ES-I3 (cell line): ENCODE measurements around the gene SLIT3.

Source experiments
- H3K36me3 ChIP-seq: 2 replicates; pipeline ENCODE4 v1.6.1; 2013; ENCODE audit warnings: mild to moderate bottlenecking, low read length, control low read depth, moderate library complexity; ENCODE audit not compliant: insufficient read depth
- H3K4me1 ChIP-seq: 2 replicates; pipeline ENCODE4 v1.6.1; 2013; ENCODE audit warnings: mild to moderate bottlenecking, control low read depth, low read length; ENCODE audit not compliant: insufficient read depth
- H3K9ac ChIP-seq: 2 replicates; pipeline ENCODE4 v1.6.1; 2013; ENCODE audit warnings: low read depth, mild to moderate bottlenecking, low read length, moderate library complexity
- H3K9me3 ChIP-seq: 2 replicates; pipeline ENCODE4 v1.6.1; 2013; ENCODE audit warnings: mild to moderate bottlenecking, low read length, moderate library complexity; ENCODE audit not compliant: control insufficient read depth, insufficient read depth

The SLIT3 gene

GRCh38 chr5:168683247-168683926 lies 617.6 kb downstream of the SLIT3 start:
- H3K36me3 ChIP-seq: no peaks in the 10 kb centered on the region
- H3K9ac ChIP-seq: no peak overlapping the region

GRCh38 chr5:168681556-168682183 lies 619.3 kb downstream of the SLIT3 start:
- Histone ChIP-seq H3K9ac (no peak overlapping the region), H3K4me1 (no peaks in the 10 kb centered on the region), H3K36me3 (no peaks in the 10 kb centered on the region), H3K9me3 (no peaks in the 10 kb centered on the region)

More at GRCh38 chr5:168683247-168683926, 617.6 kb downstream of the SLIT3 start:
- Histone ChIP-seq H3K9me3 (no peaks in the 10 kb centered on the region), H3K4me1 (no peaks in the 10 kb centered on the region)

- Histone ChIP-seq H3K9me3 (no peaks in the 10 kb centered on the region), H3K36me3 (no peaks in the 10 kb centered on the region), H3K4me1 (no peaks in the 10 kb centered on the region), H3K9ac (no peak overlapping the region)
These were observed 620.5 kb downstream of the SLIT3 start for GRCh38 chr5:168680395-168680794.

DNA sequence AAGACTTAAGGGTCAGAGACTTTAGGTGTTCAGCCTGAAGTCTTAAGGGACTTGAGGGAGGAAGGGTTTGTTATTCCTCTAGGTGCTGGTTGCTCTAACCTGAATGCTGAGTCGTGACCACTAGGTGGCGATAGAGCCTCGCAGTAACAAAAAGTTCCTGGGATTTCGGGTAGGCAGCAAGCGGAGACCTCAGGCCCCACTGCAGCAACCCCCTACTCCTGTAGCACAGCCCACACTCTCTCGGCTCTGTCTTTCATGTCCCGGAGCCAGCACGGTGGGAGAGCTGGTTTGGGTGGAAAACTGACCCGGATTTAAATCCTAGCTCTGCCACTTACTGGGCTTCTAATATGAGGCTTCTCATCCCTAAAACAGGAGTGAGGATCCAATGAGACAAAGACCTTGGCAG lies 621.4 kb downstream of the SLIT3 start:
- no peaks in the 10 kb centered on the region for H3K4me1 ChIP-seq
- no peaks in the 10 kb centered on the region for H3K9me3 ChIP-seq
- no peak overlapping the region for H3K9ac ChIP-seq
- H3K36me3 ChIP-seq: no peaks in the 10 kb centered on the region

DNA sequence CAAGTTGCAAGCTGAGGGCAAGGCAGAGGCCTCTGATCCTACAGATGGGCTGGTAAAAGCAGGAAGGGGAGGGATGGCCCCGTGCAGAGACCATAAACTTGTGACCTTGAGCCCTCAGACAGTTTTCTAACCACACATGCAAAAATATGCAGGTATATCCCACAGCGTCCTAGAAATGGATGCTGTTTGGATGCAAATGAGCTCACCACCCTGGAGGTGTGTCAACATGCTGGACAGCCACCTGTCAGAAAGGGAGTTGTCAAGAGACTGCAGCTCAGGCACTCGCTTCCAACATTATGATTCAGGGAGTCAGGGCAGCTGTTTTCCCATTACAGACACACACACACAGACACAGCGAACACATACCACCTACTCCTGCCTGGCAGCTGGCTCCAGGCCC lies 624.4 kb downstream of the SLIT3 start:
- no peak overlapping the region for H3K9ac ChIP-seq
- no peaks in the 10 kb centered on the region for H3K4me1 ChIP-seq
- no peaks in the 10 kb centered on the region for H3K36me3 ChIP-seq
- no peaks in the 10 kb centered on the region for H3K9me3 ChIP-seq

DNA sequence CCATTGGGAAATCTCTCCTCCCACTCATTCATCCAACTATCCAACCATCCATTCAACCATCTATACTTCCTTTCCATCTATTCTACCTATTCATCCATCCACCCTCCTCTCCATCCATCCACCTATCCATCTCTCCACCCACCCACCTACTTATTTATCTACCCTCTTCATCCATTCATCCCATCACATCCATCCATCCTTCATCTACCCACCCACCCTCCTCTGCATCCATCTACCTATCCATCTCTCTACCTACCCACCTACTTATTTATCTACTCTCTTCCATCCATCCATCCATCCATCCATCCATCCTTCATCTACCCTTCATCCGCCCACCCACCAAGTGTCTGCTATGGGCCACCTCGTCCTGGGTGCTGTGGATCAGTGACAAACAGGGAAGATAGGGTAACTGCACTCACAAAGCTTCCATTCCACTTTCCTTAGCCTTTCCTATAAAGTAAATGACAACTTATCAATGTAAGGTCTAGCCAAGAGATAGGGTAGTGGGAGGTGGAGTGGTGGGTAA lies 625.0 kb downstream of the SLIT3 start:
- Histone ChIP-seq H3K9me3 (no peaks in the 10 kb centered on the region), H3K4me1 (no peaks in the 10 kb centered on the region), H3K9ac (no peak overlapping the region), H3K36me3 (no peaks in the 10 kb centered on the region)

DNA sequence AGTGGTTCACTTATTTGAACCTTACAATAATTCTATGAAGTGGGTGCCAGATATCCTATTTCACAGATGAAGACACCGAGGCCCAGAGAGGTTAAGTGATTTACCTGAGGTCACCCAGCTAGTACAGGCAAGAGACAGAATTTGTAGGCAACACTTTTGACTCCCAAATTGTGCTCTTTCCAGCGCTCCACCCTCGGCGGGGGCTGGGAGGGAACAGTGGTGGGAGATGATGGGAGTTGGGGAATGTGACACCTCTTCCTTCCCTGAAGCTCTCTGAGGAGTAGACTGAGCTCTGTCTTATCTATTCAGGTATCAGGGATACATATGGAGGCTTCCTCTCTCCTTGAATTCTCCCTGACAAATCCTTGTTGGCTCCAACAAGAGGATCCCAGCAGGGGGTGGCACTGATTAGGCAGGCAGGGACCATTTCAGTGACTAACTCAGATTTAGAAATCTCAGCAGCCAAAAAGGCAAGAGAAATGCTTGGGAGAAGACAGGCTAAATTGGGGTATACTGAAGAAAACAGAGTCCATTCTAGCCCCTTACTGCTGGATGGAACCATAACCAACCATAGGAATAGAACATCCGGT lies 626.0 kb downstream of the SLIT3 start:
- no peak overlapping the region for H3K9ac ChIP-seq
- H3K4me1 ChIP-seq: no peaks in the 10 kb centered on the region
- H3K9me3 ChIP-seq: no peaks in the 10 kb centered on the region
- no peaks in the 10 kb centered on the region for H3K36me3 ChIP-seq

DNA sequence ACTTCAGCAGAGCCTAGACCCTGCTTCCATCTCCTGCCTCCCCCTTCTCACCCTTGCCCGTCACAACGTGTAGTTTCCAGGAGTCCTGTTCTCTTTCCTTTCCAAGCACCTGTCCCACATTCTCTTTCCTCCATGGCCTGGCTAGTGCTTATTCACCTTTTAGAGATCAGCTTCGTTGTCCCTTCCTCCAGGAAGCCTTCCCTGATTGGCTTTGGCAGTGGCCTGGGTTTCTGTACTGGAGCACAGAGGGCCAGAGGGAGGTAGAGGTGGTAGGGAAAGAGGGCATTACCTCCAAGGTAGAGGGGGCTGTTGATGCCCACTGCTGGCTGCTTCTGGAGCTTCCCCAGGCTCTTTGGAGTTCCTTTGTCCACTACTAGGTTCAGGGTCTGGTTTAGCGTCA lies 628.1 kb downstream of the SLIT3 start:
- no peak overlapping the region for H3K9ac ChIP-seq
- no peaks in the 10 kb centered on the region for H3K36me3 ChIP-seq
- no peaks in the 10 kb centered on the region for H3K9me3 ChIP-seq
- H3K4me1 ChIP-seq: no peaks in the 10 kb centered on the region

DNA sequence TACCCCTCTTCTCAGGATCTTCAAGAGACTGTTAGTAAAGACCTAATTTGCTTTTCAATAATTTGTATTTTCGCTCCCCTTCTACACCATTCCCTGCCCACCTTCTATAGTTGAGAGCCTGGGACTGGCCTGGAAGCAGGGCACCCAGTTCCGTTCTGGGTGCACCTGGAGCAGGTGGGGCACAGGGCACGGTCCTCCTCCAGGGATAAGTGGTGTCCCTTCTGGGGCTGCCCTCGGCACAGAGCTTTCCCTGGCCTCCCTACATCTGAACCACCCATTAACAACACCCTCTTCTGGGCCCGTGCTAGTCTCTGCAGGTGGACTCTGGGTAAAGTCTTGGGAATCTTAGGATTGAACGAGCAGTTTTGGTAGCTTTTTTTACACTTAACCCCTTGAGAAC lies 628.9 kb downstream of the SLIT3 start:
- H3K9ac ChIP-seq: no peak overlapping the region
- H3K9me3 ChIP-seq: no peaks in the 10 kb centered on the region
- no peaks in the 10 kb centered on the region for H3K36me3 ChIP-seq
- H3K4me1 ChIP-seq: no peaks in the 10 kb centered on the region

DNA sequence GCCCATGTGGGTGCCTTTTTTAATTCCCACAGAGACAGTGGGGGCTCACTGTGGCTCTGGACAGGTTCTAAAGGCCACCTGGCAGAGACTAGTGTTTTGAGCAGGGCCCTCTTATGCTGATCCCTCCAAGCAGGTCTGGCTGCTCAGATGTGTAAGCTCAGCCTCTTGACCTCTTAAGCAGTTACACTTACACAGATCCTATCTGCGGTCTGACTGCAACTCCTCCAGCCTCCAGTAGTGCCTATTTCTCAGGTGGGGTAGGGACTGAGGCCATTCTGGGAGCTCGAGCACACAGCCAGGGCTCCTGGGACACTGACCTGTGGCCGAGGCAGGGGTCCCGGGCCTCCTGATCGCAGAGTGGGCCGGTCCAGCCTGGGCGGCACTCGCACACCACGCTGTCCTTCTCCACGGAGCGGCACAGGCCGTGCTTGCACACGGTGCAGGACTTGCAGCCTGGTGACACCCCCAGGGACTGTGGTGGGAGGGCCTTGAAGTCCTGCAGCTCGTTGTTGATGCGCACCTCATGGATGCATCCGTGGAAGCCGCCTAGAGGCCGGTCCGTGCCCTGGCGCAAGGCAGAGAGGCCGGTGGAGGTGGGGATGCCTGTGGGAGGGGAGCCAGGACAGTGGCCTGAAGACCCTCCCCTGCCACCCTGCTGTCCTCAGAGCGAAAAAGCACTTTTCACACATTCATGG lies 629.9 kb downstream of the SLIT3 start:
- Histone ChIP-seq H3K9ac (no peak overlapping the region), H3K9me3 (no peaks in the 10 kb centered on the region), H3K36me3 (no peaks in the 10 kb centered on the region), H3K4me1 (no peaks in the 10 kb centered on the region)

- H3K36me3 ChIP-seq: no peaks in the 10 kb centered on the region
- H3K4me1 ChIP-seq: no peaks in the 10 kb centered on the region
- no peaks in the 10 kb centered on the region for H3K9me3 ChIP-seq
These were observed 631.1 kb downstream of the SLIT3 start for GRCh38 chr5:168669668-168670378.

DNA sequence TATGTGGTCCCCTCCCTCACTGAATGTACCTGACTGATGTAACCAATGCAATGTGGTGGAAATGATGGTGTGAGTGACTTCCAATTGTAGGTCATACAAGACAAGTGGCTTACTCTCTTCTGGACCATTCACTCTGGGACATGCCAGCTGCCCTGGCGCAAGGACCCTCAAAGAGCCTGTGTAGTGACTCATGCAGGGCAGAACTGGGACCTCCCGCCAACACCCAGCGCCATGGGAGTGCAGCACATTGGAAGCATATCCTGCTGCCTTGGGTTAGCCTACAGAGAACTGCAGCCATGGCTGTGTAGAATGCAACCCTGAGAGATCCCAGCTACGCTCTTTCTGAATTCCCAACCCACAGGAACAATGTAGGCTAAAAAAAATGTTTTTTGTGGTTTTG lies 631.8 kb downstream of the SLIT3 start:
- no peaks in the 10 kb centered on the region for H3K9me3 ChIP-seq
- no peaks in the 10 kb centered on the region for H3K36me3 ChIP-seq
- no peaks in the 10 kb centered on the region for H3K4me1 ChIP-seq

More at GRCh38 chr5:168669668-168670378, 631.1 kb downstream of the SLIT3 start:
- no peak overlapping the region for H3K9ac ChIP-seq

GRCh38 chr5:168668078-168668477 lies 632.9 kb downstream of the SLIT3 start:
- Histone ChIP-seq H3K36me3 (no peaks in the 10 kb centered on the region), H3K9ac (no peak overlapping the region), H3K9me3 (no peaks in the 10 kb centered on the region), H3K4me1 (no peaks in the 10 kb centered on the region)

More for the DNA sequence above, 631.8 kb downstream of the SLIT3 start:
- no peak overlapping the region for H3K9ac ChIP-seq

- H3K36me3 ChIP-seq: no peaks in the 10 kb centered on the region
- no peaks in the 10 kb centered on the region for H3K4me1 ChIP-seq
- no peak overlapping the region for H3K9ac ChIP-seq
- no peaks in the 10 kb centered on the region for H3K9me3 ChIP-seq
These were observed 633.6 kb downstream of the SLIT3 start for GRCh38 chr5:168667301-168667840.
